ENCODE data around the gene CPD.

DNA sequence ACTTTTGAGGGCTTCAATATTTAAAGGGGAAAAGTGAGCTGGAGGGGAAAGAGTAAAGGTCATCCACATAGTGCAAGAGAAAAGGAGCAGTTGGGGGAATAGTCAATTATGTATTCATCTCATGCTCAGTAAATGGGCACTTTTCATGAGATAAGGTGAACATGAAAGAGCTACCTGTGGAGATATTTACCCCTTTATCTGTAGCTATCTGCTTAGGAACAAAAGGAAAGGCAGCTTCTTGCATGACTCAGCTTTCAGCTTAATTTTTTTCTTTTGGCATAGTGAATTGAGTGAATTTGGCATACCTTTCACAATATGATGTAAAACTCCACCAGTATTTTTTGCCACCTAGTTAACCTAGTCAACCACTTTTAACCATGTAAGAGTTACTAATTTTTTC is 26.4 kb downstream of the CPD start:
- no peak for TF ChIP-seq POLR2AphosphoS5 (IDR thresholded peaks at IDR 0.05; ENCODE audit: low read depth, low read length)
- TF ChIP-seq POLR2A (IDR thresholded peaks at IDR 0.05; ENCODE audit: low read depth, low read length): no peak
- TF ChIP-seq TAF1 (IDR thresholded peaks at IDR 0.05; ENCODE audit: borderline replicate concordance, low read depth, low read length): no peak
